ENCODE measurements around the gene AFTPH.

AFTPH gene

GRCh38 chr2:64632835-64633819, 109.0 kb downstream of the AFTPH start:
- DNase-seq (ENCODE audit: low read depth in 2 of 2), result no peak

DNA sequence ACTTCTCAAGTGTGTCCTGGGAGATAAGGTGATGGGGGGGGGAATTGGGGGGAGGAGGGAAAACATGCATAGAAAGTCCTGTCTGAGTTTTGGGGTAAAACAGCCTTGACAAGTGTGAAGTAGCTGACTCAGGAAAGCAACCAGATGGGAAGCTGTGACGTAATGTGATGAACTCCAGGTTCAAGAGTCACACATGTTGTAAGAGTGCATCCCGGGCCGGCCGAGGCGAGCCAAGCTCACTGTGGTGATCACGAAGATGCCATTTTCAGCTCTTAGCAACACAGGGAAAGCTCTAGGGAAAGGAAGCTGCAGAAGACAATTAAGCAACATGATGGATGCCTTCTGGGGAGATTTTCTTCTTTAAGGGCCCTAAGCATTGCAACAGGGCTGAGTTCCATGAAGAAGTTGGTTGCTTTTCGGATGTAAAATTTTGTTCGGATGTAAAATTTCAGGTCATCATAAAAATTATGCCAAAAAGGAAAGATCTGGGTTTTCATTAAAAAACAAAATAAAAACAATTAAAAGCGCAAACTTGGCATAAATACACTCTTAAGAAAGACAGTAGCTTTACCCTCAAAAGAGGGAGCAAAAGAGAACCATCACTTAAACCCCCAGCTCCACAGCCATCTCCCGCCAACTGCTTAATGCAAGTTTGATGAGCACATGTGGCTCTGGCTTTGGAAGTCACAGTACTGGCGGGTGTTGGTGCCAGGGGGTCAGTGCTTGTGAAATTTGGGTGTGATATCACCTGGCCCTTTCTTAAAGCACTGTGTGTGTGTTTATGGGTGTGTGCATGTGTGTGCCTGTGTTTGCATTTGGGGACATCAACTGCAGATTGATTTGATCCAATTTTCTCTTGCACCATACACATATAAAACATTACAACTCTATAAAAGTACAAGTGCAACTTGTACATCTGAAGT, 110.5 kb downstream of the AFTPH start:
- DNase-seq (ENCODE audit: low read depth in 2 of 2), result no peak

DNA sequence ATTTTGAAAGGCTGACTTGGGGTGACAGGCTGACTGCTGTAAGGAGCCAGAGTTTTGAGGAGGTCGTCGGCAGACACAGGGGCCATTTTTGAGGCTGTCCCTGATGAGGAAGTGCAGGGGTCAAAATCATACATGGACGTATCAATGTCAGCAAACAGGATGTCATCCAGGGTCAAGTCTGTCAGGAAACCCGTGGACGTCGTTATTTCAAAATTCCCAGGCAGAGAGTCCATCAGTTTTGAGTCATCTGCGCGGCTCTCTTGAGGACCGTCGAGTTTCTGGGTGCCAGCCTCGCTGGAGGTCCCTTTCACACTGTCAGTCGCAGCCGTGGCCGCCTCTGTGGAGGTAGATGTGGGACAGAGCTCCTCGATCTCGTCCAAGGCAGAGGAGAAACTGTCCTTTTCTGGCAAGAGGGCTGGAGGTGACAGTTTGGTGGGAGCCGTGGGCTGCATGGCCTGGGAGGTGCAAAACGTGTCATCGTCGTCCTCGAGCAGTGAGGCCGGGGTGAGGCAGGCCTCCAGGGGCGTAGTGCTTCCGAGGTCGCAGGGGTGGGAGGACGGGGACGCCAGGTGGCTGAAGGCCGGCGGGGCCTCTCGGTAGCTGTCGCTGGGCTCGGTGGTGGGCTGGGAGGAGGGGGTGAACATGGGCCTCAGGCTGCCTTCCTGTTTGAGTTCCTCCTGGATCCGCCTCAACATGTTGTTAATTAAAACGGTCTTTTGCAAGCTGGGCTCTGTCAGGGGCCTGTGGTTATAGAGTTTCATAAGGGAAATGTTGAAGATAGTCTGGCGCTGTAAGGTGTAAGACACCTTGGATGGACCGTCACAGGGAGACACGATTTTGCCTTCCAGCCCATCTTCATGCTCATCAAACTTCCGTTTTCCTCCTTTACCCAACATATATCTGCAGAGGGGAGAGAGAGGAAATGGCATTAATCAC, 112.1 kb downstream of the AFTPH start:
- DNase-seq (ENCODE audit: low read depth in 2 of 2), result no peak

- DNase-seq (ENCODE audit: low read depth in 2 of 2), result no peak
These were observed 113.0 kb downstream of the AFTPH start for GRCh38 chr2:64637000-64637635.

DNA sequence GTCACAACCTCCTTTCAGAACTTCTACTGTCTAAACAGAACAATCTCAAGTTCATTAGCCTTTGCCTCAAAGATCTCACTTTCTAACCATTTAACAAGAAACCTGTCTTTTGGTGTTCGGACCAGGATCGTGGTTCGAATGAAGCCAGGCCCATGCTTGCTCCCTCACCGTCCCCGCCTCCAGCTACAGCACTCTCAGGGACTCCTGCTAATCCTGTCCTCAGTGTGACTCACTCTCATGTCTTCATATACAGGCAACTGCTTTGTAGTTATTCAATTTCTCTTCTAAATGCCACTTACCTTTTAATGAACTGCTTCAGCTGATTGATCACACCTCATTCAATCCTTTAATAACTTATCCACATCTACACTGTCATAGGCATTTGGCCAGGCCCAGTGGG, 113.8 kb downstream of the AFTPH start:
- DNase-seq (ENCODE audit: low read depth in 2 of 2), result no peak

DNA sequence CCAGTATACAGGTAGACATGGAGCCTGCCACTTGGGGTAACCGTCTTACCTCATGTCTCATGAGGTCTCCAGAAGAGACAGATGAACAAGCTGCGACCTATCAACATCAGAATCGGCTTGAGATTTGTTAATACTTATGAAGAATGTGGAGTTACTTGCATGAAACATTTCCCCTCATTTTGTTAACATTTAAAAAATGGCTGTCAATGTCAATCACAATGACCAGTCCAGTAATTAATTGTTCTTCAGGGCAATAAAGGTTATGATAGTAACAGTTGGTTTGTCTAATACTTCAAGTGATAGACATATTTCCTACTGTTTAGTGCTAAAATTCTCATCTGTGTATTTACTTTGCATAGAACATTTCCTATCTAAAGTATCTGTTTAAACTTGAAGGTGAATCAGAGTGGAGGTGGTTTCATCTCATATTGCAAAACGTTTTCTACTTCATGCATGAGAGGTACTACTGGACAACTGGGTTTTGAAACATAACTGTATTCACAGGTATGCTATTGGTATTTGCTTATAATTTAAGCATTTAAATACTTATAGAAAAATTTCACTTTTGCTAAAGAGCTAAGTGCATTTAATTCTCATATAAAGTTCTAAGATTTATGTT, 114.5 kb downstream of the AFTPH start:
- no peak for DNase-seq (ENCODE audit: low read depth in 2 of 2)

- no peak for DNase-seq (ENCODE audit: low read depth in 2 of 2)
These were observed 115.6 kb downstream of the AFTPH start for GRCh38 chr2:64639691-64640090.

DNA sequence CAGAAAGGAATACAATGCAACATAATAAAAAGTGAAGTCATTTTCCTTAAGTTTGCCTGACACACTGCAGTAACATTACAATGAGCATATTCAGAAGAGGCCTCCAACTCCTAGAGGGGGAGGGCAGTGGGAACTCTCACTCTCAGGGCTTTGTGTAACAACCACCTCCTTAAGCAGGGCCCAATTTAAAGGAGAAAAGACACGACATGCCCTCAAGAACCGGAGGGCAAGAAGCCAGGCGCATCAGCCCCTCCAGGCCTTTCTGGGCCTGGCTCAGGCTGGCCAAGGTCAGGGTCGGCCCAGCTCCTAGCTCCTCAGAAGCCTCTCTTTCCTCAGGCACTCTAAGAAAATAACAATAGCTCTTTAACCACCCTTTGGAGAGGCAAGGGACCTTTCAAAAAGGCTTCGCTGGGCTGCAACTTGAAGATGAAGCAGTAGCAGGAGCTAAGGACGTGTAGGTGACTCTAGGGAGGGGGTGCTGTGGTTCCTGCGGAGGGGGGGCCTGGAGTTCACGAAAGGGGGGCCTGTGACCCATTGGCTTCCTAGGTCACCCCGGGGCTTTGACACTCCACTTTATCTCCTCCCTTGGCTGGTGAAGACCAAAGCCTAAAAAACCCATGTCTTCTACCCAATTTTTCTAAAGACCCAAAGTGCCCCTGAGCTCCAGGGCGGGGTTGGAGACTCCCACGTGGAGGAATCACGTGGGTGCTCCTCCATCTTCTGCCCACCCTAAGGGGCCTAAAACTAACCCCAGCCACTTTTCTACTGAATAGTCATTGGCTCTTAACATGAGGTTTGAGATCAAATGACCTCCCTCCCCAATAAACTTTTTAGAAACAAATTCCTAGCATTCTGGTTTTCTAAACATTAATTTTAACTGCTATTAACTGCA, 116.3 kb downstream of the AFTPH start:
- DNase-seq (ENCODE audit: low read depth in 2 of 2), result no peak

GRCh38 chr2:64641599-64641998, 117.5 kb downstream of the AFTPH start:
- no peak for DNase-seq (ENCODE audit: low read depth in 2 of 2)

All from stimulated activated CD4-positive, alpha-beta T cell treated with anti-CD3 and anti-CD28 coated beads, Interleukin-12 subunit alpha, Interleukin-12 subunit beta, amount 100 ng/mL, for 24 hours (primary cell).